LNCaP clone FGC (cell line): ENCODE measurements around the gene FBXL7.

Experiments used
- DNase-seq: peaks from one replicate; pipeline ENCODE4 v3.0.0-alpha.2; 2011; ENCODE audit warnings: low read depth
- H3K4me3 ChIP-seq: 2 replicates; pipeline ENCODE4 v1.5.1; 2011; ENCODE audit warnings: mild to moderate bottlenecking, low read depth, low read length, control low read depth
- CTCF ChIP-seq: IDR thresholded peaks from 2 replicates; pipeline ENCODE4 v1.5.1; 2012; ENCODE audit warnings: mild to moderate bottlenecking; ENCODE audit not compliant: control insufficient read depth, insufficient read depth; ENCODE audit errors: extremely low read depth

Gene FBXL7

GRCh38 chr5:15798006-15798405, 298.0 kb downstream of the FBXL7 start:
- TF ChIP-seq CTCF, result no peak

GRCh38 chr5:15799014-15799413, 299.0 kb downstream of the FBXL7 start:
- DNase-seq, result no peak
- H3K4me3 ChIP-seq, result no peak overlapping the region
- TF ChIP-seq CTCF, result no peak

More at GRCh38 chr5:15798006-15798405, 298.0 kb downstream of the FBXL7 start:
- DNase-seq, result peak; percentile 94
- no peak overlapping the region for H3K4me3 ChIP-seq

- no peak for TF ChIP-seq CTCF
- no peak for DNase-seq
- no peak overlapping the region for H3K4me3 ChIP-seq
Measured at GRCh38 chr5:15799612-15800011, 299.6 kb downstream of the FBXL7 start.

- TF ChIP-seq CTCF, result no peak
- no peak for DNase-seq
- H3K4me3 ChIP-seq, result no peak overlapping the region
Measured at GRCh38 chr5:15803280-15803679, 303.3 kb downstream of the FBXL7 start.

- DNase-seq, result no peak
- H3K4me3 ChIP-seq, result no peak overlapping the region
- no peak for TF ChIP-seq CTCF
Measured at GRCh38 chr5:15806613-15807012, 306.6 kb downstream of the FBXL7 start.

- DNase-seq, result no peak
- no peak for TF ChIP-seq CTCF
- H3K4me3 ChIP-seq, result no peak overlapping the region
Measured at GRCh38 chr5:15807248-15807647, 307.3 kb downstream of the FBXL7 start.

- no peak for DNase-seq
- peak; percentile 21; the same call in 1 of the 2 replicates for TF ChIP-seq CTCF
- no peak overlapping the region for H3K4me3 ChIP-seq
Measured at GRCh38 chr5:15807871-15808270, 307.9 kb downstream of the FBXL7 start.
